ENCODE measurements around the gene GPR45. TPM values are rescaled to one million over a fixed set of nuclear protein-coding genes. Genes with fewer than 3 reads are reported as not detected.

The GPR45 gene
- total and polyA plus RNA-seq, 9 of the 15 experiments (the other 6 are each of a cell fraction or from before 2014, with no cell fraction given), result not detected

DNA sequence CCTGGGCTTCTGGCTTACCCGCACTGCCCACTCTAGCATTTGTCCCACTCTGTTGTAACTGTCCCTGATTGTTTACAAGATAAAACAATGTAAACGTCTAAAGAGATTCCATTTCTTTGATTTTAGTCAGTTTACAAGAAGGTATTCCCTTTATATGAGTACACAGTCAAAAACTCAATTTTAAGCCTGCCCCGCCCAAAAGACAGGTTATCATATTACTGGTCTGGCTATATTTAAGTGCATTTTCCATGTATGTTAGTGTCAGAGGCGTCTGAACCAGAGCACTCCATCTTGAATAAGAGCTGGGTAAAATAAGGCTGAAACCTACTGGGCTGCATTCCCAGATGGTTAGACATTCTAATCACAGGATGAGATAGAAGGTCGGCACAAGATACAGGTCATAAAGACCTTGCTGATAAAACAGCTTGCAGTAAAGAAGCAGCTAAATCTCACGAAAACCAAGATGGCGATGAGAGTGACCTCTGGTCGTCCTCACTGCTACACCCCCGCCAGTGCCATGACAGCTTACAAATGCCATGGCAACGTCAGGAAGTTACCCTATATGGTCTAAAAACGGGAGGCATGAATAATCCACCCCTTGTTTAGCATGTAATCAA lies 15.0 kb downstream of the GPR45 start (continued):
- no peak for TF ChIP-seq POLR2AphosphoS5 (IDR thresholded peaks at IDR 0.05; ENCODE audit: control insufficient read depth, insufficient read depth, low read depth, low read length)
- TF ChIP-seq ZBED1 (IDR thresholded peaks at IDR 0.05), result no peak
- TF ChIP-seq ZNF586 (CRISPR knock-in tag; conservative IDR thresholded peaks at IDR 0.05), result no peak
- TF ChIP-seq ZNF707 (CRISPR knock-in tag; conservative IDR thresholded peaks at IDR 0.05), result no peak
- TF ChIP-seq NR3C1 (CRISPR knock-in tag; IDR thresholded peaks at IDR 0.05), result no peak
- TF ChIP-seq CAMTA2 (CRISPR knock-in tag; conservative IDR thresholded peaks at IDR 0.05), result no peak
- TF ChIP-seq, protein P1, sequence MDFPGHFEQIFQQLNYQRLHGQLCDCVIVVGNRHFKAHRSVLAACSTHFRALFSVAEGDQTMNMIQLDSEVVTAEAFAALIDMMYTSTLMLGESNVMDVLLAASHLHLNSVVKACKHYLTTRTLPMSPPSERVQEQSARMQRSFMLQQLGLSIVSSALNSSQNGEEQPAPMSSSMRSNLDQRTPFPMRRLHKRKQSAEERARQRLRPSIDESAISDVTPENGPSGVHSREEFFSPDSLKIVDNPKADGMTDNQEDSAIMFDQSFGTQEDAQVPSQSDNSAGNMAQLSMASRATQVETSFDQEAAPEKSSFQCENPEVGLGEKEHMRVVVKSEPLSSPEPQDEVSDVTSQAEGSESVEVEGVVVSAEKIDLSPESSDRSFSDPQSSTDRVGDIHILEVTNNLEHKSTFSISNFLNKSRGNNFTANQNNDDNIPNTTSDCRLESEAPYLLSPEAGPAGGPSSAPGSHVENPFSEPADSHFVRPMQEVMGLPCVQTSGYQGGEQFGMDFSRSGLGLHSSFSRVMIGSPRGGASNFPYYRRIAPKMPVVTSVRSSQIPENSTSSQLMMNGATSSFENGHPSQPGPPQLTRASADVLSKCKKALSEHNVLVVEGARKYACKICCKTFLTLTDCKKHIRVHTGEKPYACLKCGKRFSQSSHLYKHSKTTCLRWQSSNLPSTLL (IDR thresholded peaks at IDR 0.05), result no peak
- no peak for TF ChIP-seq ZNF133 (CRISPR knock-in tag; IDR thresholded peaks at IDR 0.05)
- no peak for TF ChIP-seq ZNF699 (CRISPR knock-in tag; IDR thresholded peaks at IDR 0.05; ENCODE audit: insufficient replicate concordance)
- TF ChIP-seq SRF (CRISPR knock-in tag; IDR thresholded peaks at IDR 0.05), result peak in 1 of 2 experiments; percentile 87; a peak in 2 of 4 replicates
- no peak for TF ChIP-seq GABPB1 (CRISPR knock-in tag; IDR thresholded peaks at IDR 0.05)
- peak; percentile 46; the same call in 1 of the 2 replicates for TF ChIP-seq ZNF766 (CRISPR knock-in tag; conservative IDR thresholded peaks at IDR 0.05)
- no peak for TF ChIP-seq HDAC3 (IDR thresholded peaks at IDR 0.05; ENCODE audit: borderline replicate concordance, partially characterized antibody)
- no peak for TF ChIP-seq ZNF77 (CRISPR knock-in tag; IDR thresholded peaks at IDR 0.05)
- TF ChIP-seq, protein P2, sequence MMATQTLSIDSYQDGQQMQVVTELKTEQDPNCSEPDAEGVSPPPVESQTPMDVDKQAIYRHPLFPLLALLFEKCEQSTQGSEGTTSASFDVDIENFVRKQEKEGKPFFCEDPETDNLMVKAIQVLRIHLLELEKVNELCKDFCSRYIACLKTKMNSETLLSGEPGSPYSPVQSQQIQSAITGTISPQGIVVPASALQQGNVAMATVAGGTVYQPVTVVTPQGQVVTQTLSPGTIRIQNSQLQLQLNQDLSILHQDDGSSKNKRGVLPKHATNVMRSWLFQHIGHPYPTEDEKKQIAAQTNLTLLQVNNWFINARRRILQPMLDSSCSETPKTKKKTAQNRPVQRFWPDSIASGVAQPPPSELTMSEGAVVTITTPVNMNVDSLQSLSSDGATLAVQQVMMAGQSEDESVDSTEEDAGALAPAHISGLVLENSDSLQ (IDR thresholded peaks at IDR 0.05), result peak; percentile 14; the same call in 1 of the 2 replicates
- TF ChIP-seq ATF7 (IDR thresholded peaks at IDR 0.05), result no peak
- no peak for TF ChIP-seq RCOR1 (IDR thresholded peaks at IDR 0.05; ENCODE audit: borderline replicate concordance in 1 of 2, low read depth in 2 of 2, low read length in 2 of 2)
- TF ChIP-seq ZNF717 (CRISPR knock-in tag; IDR thresholded peaks at IDR 0.05), result no peak
- no peak for TF ChIP-seq PHTF2 (CRISPR knock-in tag; IDR thresholded peaks at IDR 0.05)
- TF ChIP-seq NR2C2 (CRISPR knock-in tag; IDR thresholded peaks at IDR 0.05), result no peak
- peak; percentile 68 for TF ChIP-seq NR2C2 (tag; IDR thresholded peaks at IDR 0.05)
- no peak for TF ChIP-seq ZSCAN29 (IDR thresholded peaks at IDR 0.05)
- no peak for TF ChIP-seq TARDBP (IDR thresholded peaks at IDR 0.05)
- TF ChIP-seq, protein P3, sequence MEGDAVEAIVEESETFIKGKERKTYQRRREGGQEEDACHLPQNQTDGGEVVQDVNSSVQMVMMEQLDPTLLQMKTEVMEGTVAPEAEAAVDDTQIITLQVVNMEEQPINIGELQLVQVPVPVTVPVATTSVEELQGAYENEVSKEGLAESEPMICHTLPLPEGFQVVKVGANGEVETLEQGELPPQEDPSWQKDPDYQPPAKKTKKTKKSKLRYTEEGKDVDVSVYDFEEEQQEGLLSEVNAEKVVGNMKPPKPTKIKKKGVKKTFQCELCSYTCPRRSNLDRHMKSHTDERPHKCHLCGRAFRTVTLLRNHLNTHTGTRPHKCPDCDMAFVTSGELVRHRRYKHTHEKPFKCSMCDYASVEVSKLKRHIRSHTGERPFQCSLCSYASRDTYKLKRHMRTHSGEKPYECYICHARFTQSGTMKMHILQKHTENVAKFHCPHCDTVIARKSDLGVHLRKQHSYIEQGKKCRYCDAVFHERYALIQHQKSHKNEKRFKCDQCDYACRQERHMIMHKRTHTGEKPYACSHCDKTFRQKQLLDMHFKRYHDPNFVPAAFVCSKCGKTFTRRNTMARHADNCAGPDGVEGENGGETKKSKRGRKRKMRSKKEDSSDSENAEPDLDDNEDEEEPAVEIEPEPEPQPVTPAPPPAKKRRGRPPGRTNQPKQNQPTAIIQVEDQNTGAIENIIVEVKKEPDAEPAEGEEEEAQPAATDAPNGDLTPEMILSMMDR (IDR thresholded peaks at IDR 0.05 in 2 of 3, conservative IDR thresholded peaks at IDR 0.05 in 1 of 3; ENCODE audit: insufficient read depth in 2 of 3, low read depth in 1 of 3, low read length in 3 of 3), result no peak
- TF ChIP-seq, protein P4, sequence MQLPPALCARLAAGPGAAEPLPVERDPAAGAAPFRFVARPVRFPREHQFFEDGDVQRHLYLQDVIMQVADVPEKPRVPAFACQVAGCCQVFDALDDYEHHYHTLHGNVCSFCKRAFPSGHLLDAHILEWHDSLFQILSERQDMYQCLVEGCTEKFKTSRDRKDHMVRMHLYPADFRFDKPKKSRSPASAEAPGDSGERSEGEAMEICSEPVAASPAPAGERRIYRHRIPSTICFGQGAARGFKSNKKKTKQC (CRISPR knock-in tag; IDR thresholded peaks at IDR 0.05), result no peak

Data from K562 (cell line).